ENCODE data around the gene CD99L2.

DNA sequence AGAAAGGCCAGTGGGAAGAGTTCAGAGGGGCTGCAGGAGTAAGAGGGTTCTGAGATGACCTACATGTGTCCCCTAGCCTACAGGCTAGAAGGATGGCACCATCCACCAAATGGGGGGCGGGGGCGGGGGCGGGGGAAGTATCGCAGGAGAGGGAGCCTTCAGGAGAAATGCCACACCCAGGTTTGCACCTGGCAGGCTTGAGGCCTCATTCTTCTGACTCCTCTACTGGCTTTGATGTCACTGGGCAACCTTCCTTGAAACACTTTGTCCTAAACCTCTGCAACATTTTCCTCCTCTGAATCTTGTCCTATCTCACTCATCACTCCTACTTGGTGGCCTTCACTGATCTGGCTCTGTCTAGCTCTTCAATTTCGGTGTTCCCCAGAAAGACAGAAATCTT is 24.0 kb downstream of the CD99L2 start:
- TF ChIP-seq, protein P1, sequence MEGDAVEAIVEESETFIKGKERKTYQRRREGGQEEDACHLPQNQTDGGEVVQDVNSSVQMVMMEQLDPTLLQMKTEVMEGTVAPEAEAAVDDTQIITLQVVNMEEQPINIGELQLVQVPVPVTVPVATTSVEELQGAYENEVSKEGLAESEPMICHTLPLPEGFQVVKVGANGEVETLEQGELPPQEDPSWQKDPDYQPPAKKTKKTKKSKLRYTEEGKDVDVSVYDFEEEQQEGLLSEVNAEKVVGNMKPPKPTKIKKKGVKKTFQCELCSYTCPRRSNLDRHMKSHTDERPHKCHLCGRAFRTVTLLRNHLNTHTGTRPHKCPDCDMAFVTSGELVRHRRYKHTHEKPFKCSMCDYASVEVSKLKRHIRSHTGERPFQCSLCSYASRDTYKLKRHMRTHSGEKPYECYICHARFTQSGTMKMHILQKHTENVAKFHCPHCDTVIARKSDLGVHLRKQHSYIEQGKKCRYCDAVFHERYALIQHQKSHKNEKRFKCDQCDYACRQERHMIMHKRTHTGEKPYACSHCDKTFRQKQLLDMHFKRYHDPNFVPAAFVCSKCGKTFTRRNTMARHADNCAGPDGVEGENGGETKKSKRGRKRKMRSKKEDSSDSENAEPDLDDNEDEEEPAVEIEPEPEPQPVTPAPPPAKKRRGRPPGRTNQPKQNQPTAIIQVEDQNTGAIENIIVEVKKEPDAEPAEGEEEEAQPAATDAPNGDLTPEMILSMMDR (IDR thresholded peaks at IDR 0.05), result no peak
- TF ChIP-seq POLR2A (IDR thresholded peaks at IDR 0.05), result no peak
